NCI-H2029 treated with DMSO at 0.1 percent for 48 hours (cell line): ENCODE measurements around the gene RAB40B.
"Not testable (repeated sequence)": the region's sequence is repeated elsewhere in the genome, so short reads cannot be mapped to it uniquely, and the experiment has no call there.

Experiments
- DNase-seq: peaks from one replicate; lab custom pipeline; 2025; lab: John Stamatoyannopoulos, UW

Gene RAB40B, protein sequence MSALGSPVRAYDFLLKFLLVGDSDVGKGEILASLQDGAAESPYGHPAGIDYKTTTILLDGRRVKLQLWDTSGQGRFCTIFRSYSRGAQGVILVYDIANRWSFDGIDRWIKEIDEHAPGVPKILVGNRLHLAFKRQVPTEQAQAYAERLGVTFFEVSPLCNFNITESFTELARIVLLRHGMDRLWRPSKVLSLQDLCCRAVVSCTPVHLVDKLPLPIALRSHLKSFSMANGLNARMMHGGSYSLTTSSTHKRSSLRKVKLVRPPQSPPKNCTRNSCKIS

DNA sequence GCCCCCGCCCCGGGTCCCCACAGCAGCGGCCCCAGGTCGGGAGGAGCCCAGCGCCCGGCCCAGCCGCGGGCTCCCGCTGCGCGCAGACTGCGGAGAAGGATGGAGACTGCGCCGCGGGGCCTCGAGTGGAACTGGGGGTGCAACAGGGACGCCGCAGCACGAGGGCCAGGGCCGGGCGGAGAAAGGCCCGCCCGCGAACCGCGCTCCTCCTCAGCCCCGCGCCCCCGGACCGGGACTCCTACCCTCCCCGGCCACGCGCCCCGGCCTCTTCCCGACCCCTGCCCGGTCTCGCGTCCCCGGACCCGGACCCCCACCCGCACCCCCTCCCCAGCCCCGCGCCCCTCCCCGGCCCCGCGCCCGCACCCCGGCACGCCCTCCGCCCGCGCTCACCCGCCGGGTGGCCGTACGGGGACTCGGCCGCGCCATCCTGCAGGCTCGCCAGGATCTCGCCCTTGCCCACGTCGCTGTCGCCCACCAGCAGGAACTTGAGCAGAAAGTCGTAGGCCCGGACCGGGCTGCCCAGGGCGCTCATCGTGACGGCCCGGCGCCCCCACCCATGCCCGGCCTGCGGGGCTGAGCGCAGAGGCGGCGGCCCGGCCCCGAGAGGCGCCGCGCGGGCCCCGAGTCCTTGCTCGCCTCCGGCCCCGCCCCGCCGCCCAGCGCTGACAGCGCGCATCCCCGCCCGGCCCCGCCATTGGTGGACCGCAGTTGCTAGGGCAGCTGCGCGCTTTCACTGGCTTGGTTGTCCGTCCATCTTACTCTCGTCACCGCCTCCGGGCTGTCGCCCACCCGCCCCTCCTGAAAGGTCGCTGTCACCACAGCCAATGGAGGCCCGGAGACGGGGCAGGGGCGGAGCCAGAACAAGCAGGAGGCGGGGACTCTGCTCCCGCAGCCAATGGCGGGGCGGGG is at the start of gene RAB40B:
TSS of gene RAB40B (minus strand) at position 634 of the 909 bp plus-strand sequence. CDS start at position 532, 102 bp downstream.
- peak; percentile 79 for DNase-seq

DNA sequence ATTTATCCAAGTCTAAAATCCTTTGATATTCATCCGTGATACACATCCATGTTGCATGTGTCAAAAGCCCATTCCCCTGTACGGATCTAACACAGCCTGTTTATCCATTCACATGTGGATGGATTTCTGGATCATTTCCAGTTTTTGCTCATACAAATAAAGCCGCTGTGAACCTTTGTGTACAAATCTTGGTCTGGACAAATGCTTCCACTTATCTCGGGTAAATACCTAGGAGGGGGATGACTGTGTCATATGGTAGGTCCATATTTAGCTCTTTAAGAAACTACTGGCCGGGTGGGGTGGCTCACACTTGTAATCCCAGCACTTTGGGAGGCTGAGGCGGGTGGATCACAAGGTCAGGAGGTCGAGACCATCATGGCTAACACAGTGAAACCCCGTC is 47.0 kb upstream of the RAB40B start:
- DNase-seq, result peak; percentile 7

DNA sequence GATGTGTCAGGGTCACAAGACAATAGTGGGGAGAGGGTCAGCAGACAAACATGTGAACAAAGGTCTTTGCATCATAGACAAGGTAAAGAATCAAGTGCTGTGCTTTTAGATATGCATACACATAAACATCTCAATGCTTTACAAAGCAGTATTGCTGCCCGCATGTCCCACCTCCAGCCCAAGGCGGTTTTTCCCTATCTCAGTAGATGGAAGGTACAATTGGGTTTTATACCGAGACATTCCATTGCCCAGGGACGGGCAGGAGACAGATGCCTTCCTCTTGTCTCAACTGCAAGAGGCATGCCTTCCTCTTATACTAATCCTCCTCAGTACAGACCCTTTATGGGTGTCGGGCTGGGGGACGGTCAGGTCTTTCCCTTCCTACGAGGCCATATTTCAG is 46.2 kb upstream of the RAB40B start:
- DNase-seq, result not testable (repeated sequence)

DNA sequence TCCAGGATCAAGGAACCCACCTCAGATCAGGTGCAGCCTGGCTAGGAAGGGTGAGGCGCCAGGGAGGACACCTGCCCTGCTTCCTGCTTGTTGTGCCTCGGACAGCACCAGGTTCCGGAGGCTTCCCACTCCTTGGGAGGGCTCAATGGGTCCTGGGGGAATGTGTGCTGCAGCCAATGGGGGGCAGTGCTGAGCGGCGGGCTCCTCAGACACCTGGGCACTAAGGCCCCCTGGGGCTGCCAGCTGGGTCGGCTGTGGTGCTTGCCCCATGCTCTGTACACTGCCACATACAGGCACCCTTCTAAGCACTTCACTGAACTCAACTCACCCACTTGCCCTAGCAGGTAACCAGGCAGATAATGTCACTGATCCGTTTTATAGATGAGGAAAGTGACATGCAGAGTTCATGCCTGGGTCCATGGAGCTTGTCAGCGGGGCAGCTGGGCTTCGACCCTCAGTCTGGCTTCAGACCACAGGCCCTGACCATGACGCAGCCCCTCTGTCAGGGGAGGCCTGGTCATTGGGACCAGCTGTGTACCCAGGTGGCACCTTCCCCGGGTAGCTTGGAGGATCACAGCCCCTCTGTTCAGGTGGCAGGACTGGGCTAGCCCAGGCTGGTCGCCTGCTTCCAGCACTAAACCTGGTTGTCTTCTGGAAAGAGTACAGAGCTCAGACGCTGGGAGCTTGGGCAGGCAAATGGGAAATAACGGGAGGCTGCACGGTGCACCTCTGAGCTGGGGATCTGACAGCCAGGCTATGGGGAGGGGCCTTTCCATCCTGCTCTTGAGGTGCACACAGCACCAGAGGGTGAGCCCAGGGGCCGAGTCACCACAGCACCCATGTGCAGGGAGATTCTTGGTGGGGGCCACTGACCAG is 45.1 kb upstream of the RAB40B start:
- DNase-seq, result no peak

DNA sequence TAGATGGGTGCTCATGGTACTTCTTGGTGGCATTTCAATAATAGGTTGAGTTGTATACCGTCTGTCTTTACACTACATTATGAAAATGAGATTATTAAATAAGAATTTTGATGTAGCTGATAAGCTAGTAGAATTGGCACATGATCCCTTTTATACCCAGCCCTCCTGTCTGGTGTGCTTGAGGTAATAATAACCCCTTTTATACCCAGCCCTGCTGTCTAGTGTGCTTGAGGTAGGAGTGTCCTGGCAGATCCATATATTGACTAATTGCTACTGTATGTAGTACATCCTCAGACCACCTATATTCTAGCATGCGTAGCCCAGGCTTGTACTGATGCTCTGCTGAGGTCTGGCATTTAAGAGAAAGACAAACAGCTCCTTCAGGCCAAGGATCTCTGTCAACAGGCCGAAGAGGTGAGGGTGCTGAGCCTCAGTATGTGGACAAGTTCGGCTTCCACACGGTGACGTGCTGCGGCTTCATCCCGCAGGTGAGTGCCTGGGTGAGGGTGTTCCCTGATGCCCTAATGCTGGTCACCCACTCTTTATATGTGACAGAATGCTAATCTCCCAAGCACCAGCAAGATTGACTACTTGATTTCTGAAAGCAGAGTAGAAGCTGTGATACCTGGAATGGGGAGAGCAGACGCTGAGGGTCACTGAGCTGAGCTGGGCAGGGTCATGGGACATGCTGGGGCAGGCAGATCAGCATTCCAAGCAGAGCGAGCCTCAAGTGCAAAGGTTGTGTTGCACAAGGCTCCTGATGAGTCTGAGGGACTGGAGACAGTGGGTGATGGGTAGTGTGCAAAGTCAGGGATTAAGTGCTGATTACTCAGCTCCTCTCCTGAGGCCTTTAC is 42.6 kb upstream of the RAB40B start:
- DNase-seq, result no peak

DNA sequence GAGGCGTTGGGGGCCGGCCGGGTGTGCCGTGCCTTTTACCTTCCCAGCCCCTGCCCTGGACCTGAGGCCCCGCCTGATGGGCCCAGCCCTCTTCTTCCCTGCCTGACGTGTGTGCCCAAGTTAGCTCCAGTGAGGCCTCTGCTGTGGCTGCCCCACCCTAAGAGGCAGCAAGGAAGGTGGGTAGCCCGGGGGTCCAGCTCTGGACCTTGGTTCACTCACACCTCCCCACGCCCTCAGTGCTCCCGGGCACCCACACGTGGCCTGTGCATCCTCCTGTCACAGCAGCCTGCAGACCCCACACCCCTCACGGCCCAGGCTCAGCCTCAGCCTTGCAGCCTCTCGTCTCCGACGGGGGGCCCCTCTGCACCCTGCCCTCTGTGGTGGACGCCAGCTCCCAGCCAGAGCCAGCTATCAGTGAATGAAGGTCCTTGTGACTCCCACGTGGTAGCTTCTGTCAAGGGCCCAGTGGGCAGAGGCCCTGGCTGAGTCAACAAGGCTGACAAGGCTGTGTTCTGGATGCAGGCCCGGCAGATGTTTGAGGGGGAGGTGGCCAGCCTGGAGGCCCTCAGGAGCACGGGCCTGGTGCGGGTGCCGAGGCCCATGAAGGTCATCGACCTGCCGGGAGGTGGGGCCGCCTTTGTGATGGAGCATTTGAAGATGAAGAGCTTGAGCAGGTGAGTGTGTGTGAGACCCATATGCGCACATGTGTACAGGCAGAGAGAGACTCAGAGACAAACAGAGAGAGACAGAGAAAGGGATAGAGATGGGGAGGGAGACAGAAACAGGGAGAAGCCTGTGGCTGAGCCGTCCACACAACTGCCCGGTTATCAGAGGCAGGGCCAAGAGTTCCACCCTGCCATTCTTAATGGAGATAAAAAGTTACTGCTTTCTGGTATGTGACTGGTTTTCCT is 39.7 kb upstream of the RAB40B start:
- peak; percentile 68 for DNase-seq

DNA sequence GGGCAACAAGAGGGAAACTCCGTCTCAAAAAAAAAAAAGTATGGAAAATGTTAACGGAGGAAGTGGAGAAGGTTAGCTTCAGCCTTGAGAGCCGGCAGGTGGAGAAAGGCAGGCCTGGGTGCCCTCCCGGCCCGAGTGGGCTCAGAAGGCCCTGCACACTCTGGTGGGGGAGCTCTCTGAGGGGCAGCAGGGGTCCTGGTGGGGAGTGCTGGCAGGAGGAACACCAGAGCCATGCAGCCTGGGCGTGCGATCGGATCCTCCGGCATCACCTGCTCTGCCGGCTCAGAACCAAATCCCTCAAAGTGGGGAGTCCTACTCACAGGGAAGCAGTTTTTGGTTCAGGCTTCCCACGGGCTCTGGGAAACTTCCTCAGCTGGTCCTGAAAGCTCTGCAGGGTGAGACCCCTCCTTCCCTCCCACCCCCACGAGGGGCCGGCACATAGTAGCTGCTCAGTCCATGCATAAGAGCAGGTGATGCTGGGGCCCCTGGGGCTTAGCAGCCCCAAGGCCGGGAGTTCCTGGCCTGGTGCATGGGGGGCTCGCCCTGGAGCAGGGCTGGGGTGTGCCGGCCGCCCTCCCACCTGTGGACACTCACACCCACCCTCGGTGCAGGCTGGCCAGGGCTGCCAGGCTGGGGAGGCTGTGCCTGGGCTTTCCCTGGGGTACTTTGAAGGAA is 38.1 kb upstream of the RAB40B start:
- no peak for DNase-seq

DNA sequence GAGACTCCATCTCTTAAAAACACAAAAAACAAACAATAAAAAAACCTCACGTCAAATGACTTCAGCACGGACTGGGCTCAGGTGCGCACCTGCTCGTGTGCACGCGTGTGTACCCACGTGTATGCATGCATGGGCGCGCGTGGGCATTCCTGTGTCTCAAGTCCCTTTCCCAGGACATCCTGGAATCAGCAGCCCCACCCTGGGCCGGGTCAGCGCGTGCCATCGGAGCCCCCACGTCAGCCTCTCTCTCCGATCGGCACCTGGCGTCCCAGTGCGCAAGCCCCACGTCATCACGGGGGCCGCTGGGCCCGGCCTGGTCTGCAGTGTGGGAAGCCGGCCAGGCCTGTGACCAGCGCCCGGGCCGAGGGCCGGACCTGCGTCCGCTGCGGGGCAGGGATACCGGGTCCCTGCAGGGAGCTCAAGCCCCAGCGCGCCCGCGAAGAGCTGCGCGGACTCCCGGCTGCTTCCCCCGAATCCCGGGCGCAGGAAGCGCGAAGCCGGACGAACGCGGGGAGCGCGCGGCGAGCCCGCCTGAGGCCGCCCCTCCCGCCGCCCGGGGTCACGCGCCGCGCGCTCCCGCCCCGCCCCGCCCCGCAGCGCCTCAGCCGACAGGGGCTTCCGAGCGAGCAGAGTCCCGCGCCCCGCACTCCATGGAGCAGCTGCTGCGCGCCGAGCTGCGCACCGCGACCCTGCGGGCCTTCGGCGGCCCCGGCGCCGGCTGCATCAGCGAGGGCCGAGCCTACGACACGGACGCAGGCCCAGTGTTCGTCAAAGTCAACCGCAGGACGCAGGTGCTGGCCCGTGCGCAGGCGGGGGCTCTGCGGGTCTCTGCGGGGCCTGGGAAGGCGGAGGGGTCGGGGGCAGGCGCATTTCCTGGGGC is 36.7 kb upstream of the RAB40B start, which contains the start of gene FN3K:
TSS of gene FN3K (plus strand) at position 629 of the 880 bp plus-strand sequence. CDS start at position 651, 22 bp downstream.
- DNase-seq, result no peak

DNA sequence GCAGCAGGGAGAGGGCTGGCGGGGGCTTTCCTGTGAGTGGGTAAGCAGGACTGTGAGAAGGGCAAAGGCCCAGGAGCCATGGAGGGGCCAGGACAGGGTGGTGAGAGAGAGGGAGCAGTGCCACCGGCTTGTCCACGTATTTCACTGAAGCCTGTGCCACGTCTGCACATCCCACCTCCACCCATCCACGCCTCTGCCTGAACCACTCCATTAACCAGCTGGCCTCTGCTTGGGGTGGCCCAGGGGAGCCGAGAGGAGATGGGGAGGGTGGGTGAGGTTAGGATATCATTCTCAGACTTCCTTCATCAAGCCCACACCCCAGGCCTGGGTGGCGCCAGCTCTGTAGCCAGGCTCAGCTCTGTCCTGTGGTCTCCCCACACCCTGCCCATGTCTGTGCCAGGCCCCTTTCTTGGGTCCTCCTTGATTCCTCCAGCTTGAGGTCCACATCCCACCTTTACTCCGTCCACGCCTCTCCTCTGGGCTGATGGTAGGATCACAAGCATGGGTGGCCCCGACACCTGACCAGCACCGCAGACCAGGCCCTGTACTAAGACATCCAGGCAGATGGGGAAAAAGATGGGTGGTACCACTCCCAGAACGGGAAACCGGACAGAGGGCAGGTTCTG is 33.7 kb upstream of the RAB40B start:
- DNase-seq, result no peak

DNA sequence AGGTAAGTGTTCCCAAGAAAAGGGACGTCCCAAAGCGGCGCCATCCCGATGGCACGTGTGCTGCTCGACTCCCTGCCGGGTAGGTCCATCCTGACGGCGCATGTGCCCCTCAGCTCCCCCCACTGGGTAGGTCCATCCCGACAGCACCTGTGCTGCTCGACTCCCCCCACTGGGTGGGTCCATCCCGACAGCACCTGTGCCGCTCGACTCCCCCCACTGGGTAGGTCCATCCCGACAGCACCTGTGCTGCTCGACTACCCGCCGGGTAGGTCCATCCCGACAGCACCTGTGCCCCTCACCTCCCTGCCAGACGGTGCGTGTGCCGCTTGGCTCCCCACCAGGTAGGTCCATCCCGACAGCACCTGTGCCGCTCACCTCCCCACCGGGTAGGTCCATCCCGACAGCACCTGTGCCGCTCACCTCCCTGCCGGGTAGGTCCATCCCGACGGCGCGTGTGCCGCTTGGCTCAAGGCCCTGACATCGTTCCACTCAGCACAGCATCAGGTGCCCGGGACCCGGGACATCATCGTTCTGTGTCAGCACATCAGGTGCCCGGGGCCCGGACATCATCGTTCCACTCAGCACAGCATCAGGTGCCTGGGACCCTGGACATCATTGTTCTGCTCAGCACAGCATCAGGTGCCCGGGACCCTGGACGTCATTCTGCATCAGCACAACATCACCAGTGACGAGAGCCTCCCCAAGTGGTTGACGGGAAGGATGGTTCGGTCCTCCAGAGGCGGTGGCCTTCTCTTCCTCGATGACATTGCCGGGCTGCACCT is 31.2 kb upstream of the RAB40B start:
- no peak for DNase-seq

DNA sequence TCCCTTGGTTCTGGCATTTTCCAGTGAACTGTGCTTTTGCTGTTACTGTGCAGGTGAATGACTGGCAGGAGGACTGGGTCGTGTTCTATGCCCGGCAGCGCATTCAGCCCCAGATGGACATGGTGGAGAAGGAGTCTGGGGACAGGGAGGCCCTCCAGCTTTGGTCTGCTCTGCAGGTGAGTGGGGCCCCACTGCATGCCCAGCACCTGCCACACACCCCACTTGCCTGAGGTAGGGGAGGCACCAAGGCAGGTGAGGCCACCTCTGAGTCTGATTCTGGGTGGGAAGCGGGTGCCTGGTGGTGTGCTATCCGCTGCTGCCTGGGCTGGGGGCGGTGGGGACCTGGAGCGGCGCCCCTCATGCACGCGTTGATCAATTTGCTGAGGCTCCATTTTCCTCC is 27.9 kb upstream of the RAB40B start:
- no peak for DNase-seq

DNA sequence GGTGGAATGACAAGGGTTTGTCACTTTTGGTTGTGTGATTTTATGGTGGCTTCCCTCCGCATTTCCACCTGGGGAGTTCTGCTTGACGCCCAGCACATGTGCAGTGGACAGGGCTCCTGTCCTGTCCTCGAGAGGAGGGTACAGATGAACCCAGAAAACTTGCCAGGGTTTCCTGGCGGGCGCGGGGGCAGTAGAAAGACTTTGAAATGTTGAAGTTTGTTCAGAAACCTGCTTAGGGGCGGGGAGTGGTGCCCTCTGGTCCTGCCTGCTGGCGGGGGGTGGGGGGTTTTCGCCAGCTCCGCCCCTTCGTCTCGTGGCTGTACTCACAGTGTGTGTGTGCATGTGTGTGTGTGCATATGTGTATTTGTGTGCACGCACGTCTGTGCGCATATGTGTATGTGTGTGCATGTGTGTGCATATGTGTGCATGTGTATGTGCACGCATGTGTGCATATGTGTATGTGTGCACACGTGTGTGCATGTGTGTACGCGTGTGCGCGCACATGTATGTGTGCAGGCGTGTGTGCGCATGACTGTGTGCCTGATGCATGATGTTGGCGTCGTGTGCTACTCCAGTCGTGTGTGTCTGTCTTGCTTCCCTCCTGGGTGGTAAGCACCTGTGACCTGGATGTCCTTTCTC is 24.8 kb upstream of the RAB40B start:
- no peak for DNase-seq

DNA sequence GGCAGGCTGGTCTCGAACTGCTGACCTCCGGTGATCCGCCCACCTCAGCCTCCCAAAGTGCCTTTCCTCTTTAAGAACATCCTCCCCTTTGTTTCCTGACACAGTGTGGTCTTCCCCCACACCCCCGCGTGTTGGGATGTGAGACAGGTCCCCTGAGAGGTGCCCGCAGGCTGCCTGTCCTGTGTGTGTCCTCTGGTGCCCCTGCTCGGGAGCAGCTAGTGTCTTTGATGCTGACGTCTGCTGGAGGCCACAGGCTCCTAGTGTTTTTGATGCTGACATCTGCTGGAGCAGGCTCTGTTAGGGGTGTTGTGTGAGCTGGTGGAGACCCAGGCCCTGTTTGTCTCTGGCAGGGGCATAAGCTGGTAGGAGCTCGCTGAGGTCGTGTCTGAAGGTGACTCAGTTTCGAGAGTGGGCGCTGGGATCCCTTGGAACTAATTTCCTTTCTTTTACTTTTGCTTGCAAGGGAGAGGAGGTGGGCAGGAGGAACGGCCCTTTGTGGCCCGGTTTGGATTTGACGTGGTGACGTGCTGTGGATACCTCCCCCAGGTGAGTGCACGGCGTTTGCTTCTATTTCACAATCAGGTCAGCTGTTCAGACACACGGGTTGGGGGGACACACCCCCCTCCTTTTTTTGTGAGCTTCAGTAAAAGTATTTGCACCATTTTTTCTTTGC is 24.0 kb upstream of the RAB40B start:
- no peak for DNase-seq

DNA sequence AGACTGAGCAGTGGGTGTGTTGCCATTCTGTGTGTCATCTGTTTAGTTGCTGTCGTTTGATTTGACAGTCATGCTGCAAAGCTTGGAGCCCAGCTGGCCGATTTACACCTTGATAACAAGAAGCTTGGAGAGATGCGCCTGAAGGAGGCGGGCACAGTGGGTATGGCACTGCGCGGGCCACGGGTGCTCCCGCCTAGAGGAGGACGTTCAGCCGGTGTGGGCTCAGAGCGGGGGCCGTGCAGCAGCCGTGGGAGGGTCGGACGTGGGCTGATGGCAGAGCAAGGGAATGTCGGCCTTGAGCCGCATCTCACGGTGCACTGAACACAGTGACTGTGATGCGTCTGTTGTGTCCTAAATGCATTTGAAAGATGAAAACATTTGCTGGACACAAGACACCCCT is 21.7 kb upstream of the RAB40B start:
- no peak for DNase-seq

DNA sequence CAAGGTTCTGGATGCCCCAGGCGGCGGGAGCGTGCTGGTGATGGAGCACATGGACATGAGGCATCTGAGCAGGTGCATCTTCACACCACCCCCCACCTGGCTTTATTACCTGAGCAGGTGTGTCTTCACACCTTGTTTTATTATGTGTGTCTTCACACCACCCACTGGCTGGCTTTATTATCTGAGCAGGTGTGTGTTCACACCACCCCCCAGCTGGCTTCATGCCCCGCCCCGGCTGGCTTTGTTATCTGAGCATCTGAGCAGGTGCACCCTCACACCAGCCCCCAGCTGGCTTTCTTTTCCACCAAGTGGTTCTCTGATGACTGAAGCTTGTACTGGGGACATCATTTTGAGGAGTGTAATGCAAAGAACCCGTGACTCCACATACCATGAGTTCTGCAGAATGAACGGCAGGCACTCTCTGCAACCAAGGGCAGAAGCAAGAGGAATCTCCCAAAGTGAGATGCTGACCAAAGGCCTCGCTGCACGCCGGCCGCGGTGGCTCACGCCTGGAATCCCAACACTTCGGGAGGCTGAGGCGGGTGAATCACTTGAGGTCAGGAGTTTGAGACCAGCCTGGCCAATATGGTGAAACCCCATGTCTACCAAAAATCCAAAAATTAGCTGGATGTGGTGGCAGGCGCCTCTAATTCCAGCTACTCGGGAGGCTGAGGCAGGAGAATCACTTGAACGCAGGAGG is 20.6 kb upstream of the RAB40B start:
- no peak for DNase-seq
